DND-41 (cell line): ENCODE data around the gene PSKH1.

Experiments
- ATAC-seq: fragments of 200-7000 bp; cut with Tn5 transposase; 3 replicates; pipeline ENCODE4 v1.9.1; 2021; ENCODE audit warnings: low read depth; ENCODE audit not compliant: insufficient read depth
- DNase-seq: peaks from one replicate; pipeline ENCODE4 v3.0.0-alpha.2; 2020
- H2AFZ ChIP-seq: 2 replicates; pipeline ENCODE4 v1.6.0; 2012; ENCODE audit warnings: low read depth, low read length
- H3K27ac ChIP-seq: 2 replicates; pipeline ENCODE4 v1.5.1; 2012; ENCODE audit warnings: low read length, inconsistent platforms
- H3K27me3 ChIP-seq: fragments of 200-600 bp; sonication (generic); 2 replicates; pipeline ENCODE4 v1.6.0; 2012; ENCODE audit warnings: low read length, mild to moderate bottlenecking, inconsistent platforms; ENCODE audit not compliant: insufficient read depth, poor library complexity
- H3K36me3 ChIP-seq: 2 replicates; pipeline ENCODE4 v1.5.1; 2012; ENCODE audit warnings: low read length, inconsistent platforms; ENCODE audit not compliant: insufficient read depth
- H3K4me1 ChIP-seq: 2 replicates; pipeline ENCODE4 v1.5.1; 2012; ENCODE audit warnings: mild to moderate bottlenecking, low read length; ENCODE audit not compliant: insufficient read depth
- H3K4me2 ChIP-seq: 2 replicates; pipeline ENCODE4 v1.6.0; 2012; ENCODE audit warnings: mild to moderate bottlenecking, moderate library complexity, low read length, inconsistent platforms; ENCODE audit not compliant: insufficient read depth
- H3K4me3 ChIP-seq, 2 experiments: fragments of 200-600 bp in 1 of 2; shearing (Covaris generic) in 1 of 2; 2 replicates each; pipeline ENCODE4 v1.5.1; 2012 to 2016; ENCODE audit warnings: inconsistent platforms in 2 of 2, low read length in 2 of 2, mild to moderate bottlenecking in 2 of 2, low read depth in 1 of 2, moderate library complexity in 1 of 2
- H3K79me2 ChIP-seq: 2 replicates; pipeline ENCODE4 v1.6.0; 2012; ENCODE audit warnings: low read length, inconsistent platforms; ENCODE audit not compliant: insufficient read depth
- H3K9ac ChIP-seq: 2 replicates; pipeline ENCODE4 v1.6.0; 2012; ENCODE audit warnings: low read depth, mild to moderate bottlenecking, inconsistent platforms, low read length, moderate library complexity
- H3K9me3 ChIP-seq: 2 replicates; pipeline ENCODE4 v1.5.1; 2012; ENCODE audit warnings: low read length, moderate library complexity, mild to moderate bottlenecking, inconsistent platforms; ENCODE audit not compliant: insufficient read depth, severe bottlenecking
- H4K20me1 ChIP-seq: 2 replicates; pipeline ENCODE4 v1.6.0; 2012; ENCODE audit warnings: low read length; ENCODE audit not compliant: insufficient read depth
- CTCF ChIP-seq: IDR thresholded peaks from 2 replicates; pipeline ENCODE4 v1.5.1; 2012; ENCODE audit warnings: borderline replicate concordance, low read length, moderate library complexity, mild to moderate bottlenecking; ENCODE audit not compliant: poor library complexity, severe bottlenecking; ENCODE audit errors: extremely low read depth
- EZH2 ChIP-seq: IDR thresholded peaks from 3 replicates; pipeline ENCODE4 v1.6.1; 2012; ENCODE audit warnings: borderline replicate concordance, low read depth, mild to moderate bottlenecking, moderate library complexity, low read length, inconsistent platforms; ENCODE audit not compliant: severe bottlenecking

The PSKH1 gene

DNA sequence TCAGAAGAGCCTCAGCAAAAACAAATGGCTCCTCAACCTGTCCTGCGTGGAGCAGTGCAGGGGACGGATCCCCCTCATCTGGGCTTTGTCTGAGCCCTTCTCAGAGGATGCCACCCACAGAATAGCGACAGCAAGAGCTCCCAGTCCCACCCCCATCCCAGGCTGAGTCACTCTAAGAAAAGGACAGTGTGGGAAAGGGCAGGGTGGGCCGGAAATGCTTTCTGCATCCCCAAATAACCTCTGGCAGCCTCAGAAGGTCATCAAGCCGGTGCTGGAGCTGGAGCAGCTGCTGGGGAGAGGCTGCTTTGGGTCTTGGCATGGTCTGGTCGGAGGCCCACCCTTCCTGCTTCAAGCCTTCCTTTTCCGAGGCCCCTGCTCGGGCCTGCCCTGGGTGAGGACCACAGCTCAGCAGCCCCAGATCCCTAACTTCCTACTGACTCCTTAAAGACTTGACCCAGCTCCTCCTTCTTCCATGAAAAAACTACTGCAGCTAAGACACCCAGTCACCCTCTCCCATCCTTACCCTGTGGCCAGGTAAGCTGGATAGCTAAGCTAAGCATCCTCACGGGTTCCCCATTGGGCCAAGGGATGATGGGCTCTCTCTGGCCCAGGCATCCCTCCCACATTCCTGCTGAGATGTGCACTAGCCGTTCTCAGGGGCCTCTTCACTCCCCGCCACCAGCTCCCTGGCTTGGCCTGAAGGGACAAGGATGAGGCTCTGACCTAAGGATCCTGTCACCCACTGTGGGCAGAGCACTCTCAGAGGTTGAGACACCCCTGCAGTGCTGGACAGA lies 66.7 kb downstream of the PSKH1 start:
- H3K4me2 ChIP-seq, result no peak overlapping the region
- no peak for DNase-seq
- H3K4me3 ChIP-seq, result no peak overlapping the region
- no peaks in the 10 kb centered on the region for H3K79me2 ChIP-seq
- H3K27me3 ChIP-seq, result no peaks in the 10 kb centered on the region
- no peak overlapping the region for H3K9ac ChIP-seq
- H3K9me3 ChIP-seq, result no peaks in the 10 kb centered on the region
- H3K4me1 ChIP-seq, result no peaks in the 10 kb centered on the region
- peaks cover 56% of the 10 kb centered on the region for H3K36me3 ChIP-seq
- no peak for TF ChIP-seq EZH2
- H2AFZ ChIP-seq, result no peak overlapping the region
- H4K20me1 ChIP-seq, result no peaks in the 10 kb centered on the region
- ATAC-seq, result no peak
- no peak overlapping the region for H3K27ac ChIP-seq

- H3K4me1 ChIP-seq, result peaks cover 5% of the 10 kb centered on the region
- H3K79me2 ChIP-seq, result no peaks in the 10 kb centered on the region
- H3K4me3 ChIP-seq, result no peak overlapping the region
- H3K27me3 ChIP-seq, result no peaks in the 10 kb centered on the region
- DNase-seq (no peak), ATAC-seq (no peak)
- H3K9ac ChIP-seq, result no peak overlapping the region
- H3K27ac ChIP-seq, result no peak overlapping the region
- TF ChIP-seq EZH2, result no peak
- TF ChIP-seq CTCF, result no peak
- no peak overlapping the region for H2AFZ ChIP-seq
- peaks cover 53% of the 10 kb centered on the region for H3K36me3 ChIP-seq
- no peaks in the 10 kb centered on the region for H3K9me3 ChIP-seq
- no peak overlapping the region for H3K4me2 ChIP-seq
- H4K20me1 ChIP-seq, result peaks cover 9% of the 10 kb centered on the region; the same call in 1 of the 2 replicates
These were observed 68.5 kb downstream of the PSKH1 start for GRCh38 chr16:67961551-67961957.

DNA sequence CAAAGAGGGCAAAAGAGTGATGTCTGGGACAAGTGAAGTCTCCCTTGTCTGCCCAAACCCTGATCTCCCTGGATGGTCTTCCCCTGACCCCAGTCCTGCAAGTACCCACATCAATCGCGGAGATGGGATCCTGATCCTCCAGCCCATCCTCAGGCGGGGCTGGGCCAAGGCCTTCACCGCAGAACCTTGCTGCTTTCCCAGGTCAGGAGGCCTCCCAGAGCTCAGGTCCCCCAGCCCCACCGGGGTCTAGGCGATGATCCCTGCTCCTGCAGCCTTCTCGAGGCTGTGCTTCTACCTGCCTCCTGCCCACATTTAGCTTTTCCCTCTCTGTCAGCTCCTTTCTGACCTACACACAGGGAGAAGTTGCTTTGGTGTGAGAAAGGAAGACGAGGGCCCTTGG lies 69.1 kb downstream of the PSKH1 start:
- no peaks in the 10 kb centered on the region for H3K9me3 ChIP-seq
- no peaks in the 10 kb centered on the region for H3K27me3 ChIP-seq
- no peak for TF ChIP-seq EZH2
- no peak for TF ChIP-seq CTCF
- H3K4me1 ChIP-seq, result peaks cover 10% of the 10 kb centered on the region
- no peak for ATAC-seq
- no peak overlapping the region for H3K9ac ChIP-seq
- no peak overlapping the region for H3K4me3 ChIP-seq
- peaks cover 5% of the 10 kb centered on the region; the same call in 1 of the 2 replicates for H3K79me2 ChIP-seq
- H3K4me2 ChIP-seq, result no peak overlapping the region
- H4K20me1 ChIP-seq, result peaks cover 15% of the 10 kb centered on the region
- H3K36me3 ChIP-seq, result peaks cover 53% of the 10 kb centered on the region
- no peak for DNase-seq
- H2AFZ ChIP-seq, result no peak overlapping the region
- H3K27ac ChIP-seq, result no peak overlapping the region

DNA sequence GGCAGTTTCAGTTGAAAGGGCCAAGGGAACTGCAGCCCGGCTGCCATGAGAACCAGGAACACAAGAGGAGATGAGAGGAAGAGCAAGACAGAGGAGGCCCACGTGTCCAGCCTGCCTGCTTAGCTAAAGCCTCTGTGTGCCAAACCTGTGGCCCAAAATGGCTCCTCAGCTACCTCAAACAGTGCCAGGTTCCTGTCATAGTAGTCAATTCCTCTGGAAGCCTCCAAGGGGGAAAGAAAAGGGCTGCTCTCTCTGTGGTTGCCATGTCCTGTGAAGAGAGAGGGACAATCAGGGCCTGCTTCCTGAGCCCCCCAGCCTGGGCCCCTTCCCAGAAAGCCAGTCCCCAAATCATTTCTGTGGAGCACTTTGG lies 70.2 kb downstream of the PSKH1 start:
- peaks cover 19% of the 10 kb centered on the region for H4K20me1 ChIP-seq

More for the DNA sequence above, 70.2 kb downstream of the PSKH1 start:
- no peaks in the 10 kb centered on the region for H3K27me3 ChIP-seq
- H3K36me3 ChIP-seq, result peaks cover 44% of the 10 kb centered on the region
- DNase-seq (no peak), ATAC-seq (no peak)
- peaks cover 13% of the 10 kb centered on the region; the same call in 1 of the 2 replicates for H3K79me2 ChIP-seq
- H3K9me3 ChIP-seq, result no peaks in the 10 kb centered on the region
- no peak overlapping the region for H3K27ac ChIP-seq
- no peak overlapping the region for H3K4me3 ChIP-seq
- no peak overlapping the region for H3K4me2 ChIP-seq
- H3K4me1 ChIP-seq, result peaks cover 19% of the 10 kb centered on the region
- no peak overlapping the region for H2AFZ ChIP-seq
- TF ChIP-seq CTCF (no peak), EZH2 (no peak)
- no peak overlapping the region for H3K9ac ChIP-seq
